Pericardium fibroblast (primary cell): ENCODE results near the gene MTTP. TPM values are rescaled to one million over a fixed set of nuclear protein-coding genes. Genes with fewer than 3 reads are reported as not detected.

Source experiments
- total RNA-seq: library from RNA; depleted of rRNA; stranded (reverse); fragments of >200 nt; gene quantifications from 2 replicates; pipeline ENCODE4 v1.2.3, GENCODE V29; 2015

The MTTP gene
- under 0.01 TPM in 1 of 2 replicates, not detected in the other for total RNA-seq

GRCh38 chr4:99574530-99575324 lies at the start of gene MTTP:
TSS of gene MTTP (plus strand) at chr4:99574824. CDS start at chr4:99574910, 86 bp downstream.

GRCh38 chr4:99563310-99564186 lies 11.1 kb upstream of the MTTP start, which contains the start of gene TRMT10A:
TSS of gene TRMT10A (minus strand) at chr4:99564039. CDS start at chr4:99559338, 4,701 bp downstream.

GRCh38 chr4:99657798-99658197 lies 83.2 kb downstream of the MTTP start, which contains the start of gene C4orf54:
TSS of gene C4orf54 (minus strand) at chr4:99657828. CDS start at chr4:99654648, 3,180 bp downstream.

Other genes with a start within 250 kb of the MTTP start
- 1.3 and 10.9 TPM in 2 replicates for gene ADH1C, start 222.1 kb upstream of the MTTP start, total RNA-seq
- gene ADH7, start 139.5 kb upstream of the MTTP start, total RNA-seq, result not detected in 2 replicates
- not detected in 2 replicates for gene C4orf17, start 63.8 kb upstream of the MTTP start, total RNA-seq
- 1.8 and 2.6 TPM in 2 replicates for gene TRMT10A, start 10.8 kb upstream of the MTTP start, total RNA-seq
- gene C4orf54, start 83.0 kb downstream of the MTTP start, total RNA-seq, result 0.09 TPM in 1 of 2 replicates, not detected in the other
- gene DAPP1, start 242.0 kb downstream of the MTTP start, total RNA-seq, result not detected in 2 replicates